GM21367 (cell line): ENCODE data around the gene BCL2L1.

Source experiments
- ATAC-seq: cut with Tn5 transposase; IDR thresholded peaks from one replicate; pipeline ENCODE4 v1.9.1; 2021; ENCODE audit not compliant: unreplicated experiment

BCL2L1 gene

DNA sequence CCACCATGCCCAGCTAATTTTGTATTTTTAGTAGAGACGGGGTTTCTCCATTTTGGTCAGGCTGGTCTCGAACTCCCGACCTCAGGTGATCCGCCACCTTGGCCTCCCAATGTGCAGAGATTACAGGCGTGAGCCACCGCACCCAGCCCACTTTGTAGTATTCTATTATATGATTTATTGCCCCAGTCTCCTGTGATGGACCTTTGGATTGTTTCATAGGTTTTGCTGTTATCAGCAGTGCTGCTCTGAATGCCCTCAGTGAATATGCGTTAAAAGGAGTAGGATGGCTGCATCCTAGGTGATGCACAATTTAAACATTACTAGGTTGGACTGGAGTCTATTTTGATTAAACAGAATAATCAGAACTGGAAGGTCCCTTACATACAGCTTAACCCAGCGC, 107.3 kb downstream of the BCL2L1 start:
- ATAC-seq, result no peak
